NK-92 (cell line): Measurements from ENCODE around the gene MT1B.

Experiments
- DNase-seq: peaks from one replicate; lab custom pipeline; 2025; ENCODE audit not compliant: unreplicated experiment; lab: John Stamatoyannopoulos, UW

Gene MT1B

DNA sequence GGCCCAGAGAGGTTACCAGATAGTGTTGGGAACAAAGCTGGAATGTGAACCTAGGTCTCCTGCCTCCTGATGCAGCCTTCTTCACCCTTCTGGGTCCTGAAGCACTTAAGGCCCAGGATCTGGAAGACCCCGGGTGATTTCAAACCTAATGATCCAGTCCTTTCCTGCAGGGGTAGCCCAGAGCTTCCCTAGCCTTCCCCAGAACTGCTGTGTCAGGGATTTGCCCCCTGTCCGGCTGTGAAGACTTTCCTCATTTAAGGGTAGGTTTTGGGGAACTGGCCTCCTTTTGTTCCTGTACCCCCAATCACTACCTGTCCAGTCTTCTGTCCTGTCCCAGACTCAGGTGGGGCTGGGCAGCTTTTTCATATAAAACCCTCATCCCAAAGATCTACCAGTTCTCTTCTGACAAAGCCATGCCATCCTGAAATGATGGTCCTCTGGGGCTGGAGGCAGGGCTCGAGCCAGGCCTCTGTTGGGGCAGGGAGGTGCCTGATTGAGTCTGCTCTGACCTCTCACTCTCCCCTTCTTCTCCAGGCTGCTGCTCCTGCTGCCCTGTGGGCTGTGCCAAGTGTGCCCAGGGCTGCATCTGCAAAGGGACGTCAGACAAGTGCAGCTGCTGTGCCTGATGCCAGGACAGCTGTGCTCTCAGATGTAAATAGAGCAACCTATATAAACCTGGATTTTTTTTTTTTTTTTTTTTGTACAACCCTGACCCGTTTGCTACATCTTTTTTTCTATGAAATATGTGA, 31.9 kb downstream of the MT1B start:
- DNase-seq: no peak

DNA sequence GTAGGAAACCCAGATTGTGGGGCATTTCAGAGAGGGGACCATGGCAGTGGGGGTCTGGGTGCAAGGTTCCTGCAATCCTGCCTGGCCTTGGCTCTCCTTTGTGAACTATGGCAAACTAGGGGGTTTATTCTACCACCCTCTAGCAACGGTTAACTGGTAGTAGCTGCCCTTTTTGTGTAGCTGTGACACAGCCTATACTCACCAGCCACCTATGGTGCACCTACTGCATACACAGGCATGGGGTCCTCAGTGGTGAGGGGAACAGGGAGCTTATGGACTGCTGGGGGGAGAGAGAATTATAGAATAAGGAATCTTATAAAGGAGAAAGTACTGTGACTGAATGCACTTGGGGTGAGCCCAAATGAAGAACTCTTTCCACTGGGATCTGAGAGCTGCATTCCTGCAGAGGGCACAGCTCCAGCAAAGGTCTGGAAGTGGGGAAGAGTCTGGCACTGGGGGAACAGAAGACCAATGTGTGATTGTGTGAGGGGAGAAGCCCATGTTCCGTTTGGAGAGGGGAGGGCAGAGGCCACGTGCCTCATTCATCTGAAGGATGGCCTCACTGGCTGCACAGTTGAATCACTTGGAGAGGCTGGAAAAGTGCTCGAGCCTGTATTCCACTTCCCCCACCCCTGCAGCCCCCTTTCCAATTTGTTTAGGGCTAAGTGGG, 32.7 kb downstream of the MT1B start:
- DNase-seq: no peak

DNA sequence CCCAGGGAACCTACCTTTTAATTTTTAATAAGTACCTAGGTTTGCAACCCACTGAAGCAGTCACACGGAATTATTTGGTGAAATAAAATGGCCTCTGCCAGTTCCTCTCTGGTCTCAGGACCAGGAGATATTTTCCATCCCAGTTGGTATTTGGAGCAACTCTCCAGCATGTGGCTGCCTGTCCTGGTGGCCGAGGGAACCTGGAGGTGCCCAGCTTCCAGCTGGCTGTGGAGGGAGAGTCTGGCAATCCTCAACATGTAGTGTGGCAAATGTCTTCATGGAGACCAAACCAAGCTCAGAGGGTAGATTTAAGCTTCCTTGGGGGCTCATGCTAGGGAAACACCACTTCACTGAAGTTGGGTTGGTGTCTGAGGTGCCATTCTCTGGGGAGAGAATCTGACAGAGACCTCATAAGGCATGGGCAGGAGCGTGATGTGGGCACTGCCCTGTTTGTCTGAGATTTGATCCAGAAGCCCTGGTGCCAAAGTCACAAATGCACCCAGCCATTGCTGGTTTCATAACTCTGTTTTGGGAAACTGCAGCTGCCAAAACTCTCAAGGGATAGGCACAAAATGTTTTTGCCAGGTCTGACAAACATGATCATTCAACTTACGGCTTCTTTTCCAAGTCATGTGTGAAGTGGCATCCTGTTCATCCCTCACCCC, 33.4 kb downstream of the MT1B start:
- no peak for DNase-seq

DNA sequence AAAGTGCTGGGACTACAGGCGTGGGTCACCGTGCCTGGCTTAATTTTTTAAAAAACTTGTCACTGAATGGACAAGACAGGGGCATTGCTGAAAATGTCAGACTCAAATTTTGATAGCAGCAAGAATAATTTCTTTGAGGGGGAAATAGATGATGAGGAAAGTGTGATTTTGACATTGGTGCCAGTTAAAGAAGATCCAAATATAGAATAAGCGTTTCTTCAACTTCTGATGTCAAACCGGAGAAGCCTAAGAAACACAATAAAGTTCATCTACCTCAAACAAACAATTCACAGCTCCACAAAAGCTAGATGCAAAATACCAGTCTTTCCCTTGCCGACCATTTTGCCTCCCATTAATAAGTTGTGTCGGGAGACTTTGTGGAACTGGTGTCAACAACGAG, 35.1 kb downstream of the MT1B start:
- DNase-seq: no peak

DNA sequence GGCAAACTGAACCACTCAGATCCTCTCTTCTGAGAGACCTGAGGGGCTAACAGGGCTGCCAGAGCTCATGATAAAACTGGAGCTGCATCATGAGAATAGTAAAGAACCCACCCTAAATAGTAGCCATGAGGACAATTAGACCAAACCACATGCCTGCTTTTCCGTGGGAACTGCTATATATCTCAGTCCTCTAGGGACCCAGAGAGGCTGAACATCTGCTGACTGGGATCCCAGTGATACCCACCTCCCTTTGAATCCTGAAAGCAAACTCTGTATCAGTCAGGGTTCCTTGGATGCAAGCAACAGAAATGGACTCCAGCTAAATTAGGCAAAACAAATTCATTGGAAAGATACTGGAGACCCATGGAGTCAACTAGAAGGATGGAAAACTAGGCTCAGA, 37.1 kb downstream of the MT1B start:
- no peak for DNase-seq

DNA sequence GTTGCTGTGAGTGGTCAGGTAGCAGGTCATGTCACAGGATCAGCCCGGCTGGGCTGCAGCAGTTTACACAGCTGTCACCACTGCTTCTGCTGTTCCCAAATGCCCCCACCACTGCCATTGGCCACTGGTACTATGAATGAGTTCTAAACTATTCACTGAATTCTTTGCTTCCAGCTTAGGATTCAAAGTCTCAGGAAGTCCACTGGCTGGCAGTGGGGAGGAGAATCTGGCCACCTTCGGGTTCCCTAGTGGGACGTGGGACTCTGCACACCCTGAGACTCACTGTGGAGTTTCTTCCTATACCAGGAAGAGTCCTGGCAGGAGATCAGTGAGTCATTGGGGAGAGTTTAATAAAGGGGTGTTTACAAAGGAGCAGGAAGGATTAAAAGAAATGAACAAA, 37.5 kb downstream of the MT1B start:
- DNase-seq: no peak

DNA sequence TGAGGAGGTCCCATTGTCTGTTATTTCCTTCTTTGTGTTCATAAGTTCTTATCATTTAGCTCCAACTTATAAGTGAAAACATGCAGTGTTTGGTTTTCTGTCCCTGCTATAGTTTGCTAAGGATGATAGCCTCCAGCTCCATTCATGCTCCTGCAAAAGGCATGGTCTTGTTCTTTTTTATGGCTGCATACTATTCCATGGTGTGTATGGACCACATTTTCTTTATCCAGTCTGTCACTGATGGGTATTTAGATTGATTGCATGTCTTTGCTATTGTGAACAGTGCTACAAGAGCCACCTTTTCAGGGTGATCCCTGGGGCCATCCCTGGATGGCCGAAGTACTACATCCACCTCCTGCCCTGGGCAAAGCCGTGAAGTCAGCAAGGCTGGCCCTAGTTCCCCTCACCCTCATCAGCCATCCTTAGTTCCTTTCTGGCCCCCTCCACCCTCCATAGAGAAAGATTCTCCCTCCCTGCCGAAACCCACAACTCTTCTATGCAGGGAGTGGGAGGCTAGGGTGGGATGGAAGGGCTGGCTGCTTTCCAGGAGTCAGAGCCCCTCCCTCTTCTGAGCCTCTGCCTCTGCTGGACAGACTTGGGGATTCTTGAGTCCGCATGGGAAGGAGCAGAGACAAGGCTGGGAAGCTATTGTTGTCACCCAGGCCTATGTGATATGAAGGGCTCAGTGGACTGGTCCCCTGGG, 38.9 kb downstream of the MT1B start:
- no peak for DNase-seq

DNA sequence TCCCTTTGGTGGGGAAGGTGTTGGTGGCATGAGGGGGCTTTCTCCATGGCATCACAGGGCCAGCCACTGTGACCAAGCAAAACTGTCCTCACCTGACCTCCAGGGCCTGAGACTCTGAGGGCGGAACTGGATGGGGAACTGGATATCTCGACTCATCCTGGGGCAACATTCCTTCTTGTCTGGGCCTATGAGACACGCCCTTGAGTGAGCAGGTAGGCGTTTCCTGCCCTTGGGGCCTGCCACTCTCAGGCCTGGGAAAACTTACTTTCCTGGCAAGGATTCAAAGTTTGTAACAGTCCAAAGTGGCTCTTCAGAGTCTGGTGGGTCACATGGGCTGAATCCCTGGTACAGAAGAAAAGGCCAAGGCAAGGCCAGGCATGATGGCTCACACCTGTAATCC, 40.2 kb downstream of the MT1B start:
- no peak for DNase-seq

DNA sequence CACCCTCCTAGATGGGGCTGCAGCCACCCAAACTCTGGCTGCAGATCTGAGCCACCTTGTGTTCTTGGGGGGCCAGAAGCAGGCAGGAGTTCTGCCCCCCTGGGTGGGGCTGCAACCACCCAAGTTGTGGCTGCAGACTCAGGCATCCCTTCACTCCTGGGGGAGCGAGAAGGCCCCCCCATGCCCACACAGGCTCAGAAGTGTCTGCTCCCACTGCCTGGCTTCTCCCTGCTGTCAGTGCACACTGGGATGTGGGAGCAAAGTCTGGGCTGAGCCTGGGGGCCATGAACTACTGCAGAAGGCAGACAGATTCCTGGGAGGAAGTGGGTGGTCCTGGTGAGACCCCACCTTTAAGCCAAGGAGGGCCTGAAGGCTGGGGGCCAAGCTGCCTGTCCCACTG, 43.6 kb downstream of the MT1B start:
- no peak for DNase-seq

DNA sequence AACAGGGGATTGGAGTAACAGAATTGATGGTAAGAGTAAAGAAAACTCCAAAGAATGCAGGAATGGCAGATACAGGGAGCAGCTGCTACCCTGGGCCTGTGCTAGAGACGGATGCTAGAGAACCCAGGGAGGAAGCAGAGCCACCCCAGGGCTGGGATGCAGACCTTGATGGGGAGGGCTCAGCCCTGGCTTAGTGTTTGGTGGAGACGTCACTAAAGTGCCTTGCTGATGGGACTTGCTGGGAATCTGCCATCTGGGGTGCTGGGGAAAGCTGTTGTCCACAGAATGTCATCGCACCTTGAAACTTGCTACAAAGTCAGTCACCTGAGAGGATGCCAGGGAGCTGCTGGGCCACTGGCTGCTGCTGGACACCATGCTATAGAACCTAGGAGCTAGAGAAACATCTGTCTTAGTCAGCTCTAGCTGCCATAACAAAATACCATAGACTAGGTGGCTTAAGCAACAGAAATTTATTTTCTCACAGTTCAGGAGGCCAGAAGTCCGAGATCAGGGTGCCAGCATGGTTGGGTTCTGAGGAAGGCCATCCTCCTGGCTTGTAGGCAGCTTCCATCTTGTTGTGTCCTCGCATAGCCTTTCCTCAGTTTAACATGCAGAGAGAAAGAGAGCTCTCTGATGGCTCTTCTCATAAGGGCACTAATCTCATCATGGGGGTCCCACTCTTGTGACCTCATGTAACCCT, 45.9 kb downstream of the MT1B start:
- DNase-seq: no peak

DNA sequence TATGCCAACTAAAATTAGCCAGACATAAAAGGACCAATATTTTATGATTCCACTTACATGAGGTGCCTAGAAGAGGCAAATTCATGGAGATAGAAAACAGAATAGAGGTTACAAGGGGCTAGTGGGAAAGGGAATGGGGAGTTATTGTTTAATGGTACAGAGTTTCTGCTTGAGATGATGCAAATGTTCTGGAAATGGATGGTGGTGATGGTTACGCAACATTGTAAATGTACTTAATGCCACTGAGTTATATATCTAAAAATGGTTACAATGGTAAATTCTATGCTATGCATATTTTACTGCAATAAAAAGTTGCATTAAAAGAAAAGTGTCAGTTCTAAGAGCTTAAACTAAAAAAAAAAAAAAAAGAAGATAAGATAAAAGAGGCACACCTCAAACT, 48.5 kb downstream of the MT1B start:
- DNase-seq: no peak

DNA sequence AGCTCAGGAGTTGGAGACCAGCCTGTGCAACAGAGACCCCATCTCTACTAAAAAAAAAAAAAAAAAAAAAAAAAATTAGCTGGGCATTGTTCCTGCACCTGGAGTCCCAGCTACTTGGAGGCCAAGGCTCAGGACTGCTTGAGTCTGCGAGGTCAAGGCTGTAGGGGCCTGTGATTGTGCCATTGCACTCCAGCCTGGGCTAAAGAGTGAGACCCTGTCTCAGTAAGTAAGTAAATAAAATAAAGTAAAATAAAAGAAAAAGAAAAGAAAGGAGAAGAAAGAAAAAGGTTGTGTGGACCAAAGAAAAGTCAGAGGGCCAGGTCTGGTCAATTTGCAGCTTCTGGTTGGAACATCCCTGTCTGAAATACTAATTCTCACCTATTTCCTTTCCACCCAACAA, 48.9 kb downstream of the MT1B start:
- no peak for DNase-seq

DNA sequence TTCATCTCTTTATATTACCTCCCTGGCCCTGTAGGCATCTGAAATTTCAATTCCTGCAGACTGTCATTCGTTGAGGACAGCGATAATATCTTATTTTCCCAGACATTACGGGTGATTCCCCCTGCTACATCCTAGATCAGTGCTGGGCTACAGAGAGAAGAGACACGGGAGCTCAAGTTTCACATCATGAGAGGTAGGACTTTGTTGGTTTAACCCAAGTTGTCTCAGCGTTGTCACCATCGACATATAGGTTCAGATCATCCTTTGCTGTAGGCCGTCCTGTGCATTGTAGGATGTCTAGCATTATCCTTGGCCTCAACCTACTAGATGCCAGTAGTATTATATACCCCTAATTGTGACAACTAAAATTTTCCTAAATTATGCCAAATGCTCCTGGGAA, 49.8 kb downstream of the MT1B start:
- no peak for DNase-seq
